GM12874 (cell line): ENCODE data around the gene RERE.

Source experiments
- TF ChIP-seq, protein P1 (sequence below): IDR thresholded peaks from 2 replicates; pipeline ENCODE4 v1.5.1; 2011; ENCODE audit warnings: low read depth, mild to moderate bottlenecking, control low read depth, low read length, moderate library complexity; ENCODE audit not compliant: insufficient read depth

The RERE gene

DNA sequence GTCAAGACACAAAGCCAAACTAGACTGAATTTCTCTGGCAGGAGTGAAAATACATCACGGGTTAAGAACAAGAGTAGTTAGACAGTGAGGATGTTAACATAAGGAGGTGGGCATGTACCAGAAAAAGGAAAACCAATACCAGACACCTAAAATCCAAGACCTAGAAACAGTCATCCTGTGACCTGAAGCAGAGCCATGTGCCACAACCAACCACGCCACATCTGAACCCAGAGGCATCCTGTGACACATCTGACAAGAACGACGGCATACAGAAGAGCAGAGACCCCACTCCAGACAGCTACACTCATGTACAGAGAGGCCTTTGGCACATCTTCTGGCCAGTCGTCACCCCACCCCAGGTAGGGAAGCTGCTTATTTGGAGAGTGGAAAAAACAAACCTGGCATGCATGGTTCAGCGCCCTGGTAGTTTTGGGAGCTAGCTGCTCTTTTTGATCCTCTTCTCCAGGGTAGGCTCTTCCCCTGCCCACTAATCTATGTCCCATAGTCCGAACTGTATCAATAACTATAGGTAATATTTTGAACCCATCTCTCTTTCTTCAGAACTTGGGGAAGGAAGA is 427.4 kb downstream of the RERE start:
- TF ChIP-seq, protein P1, sequence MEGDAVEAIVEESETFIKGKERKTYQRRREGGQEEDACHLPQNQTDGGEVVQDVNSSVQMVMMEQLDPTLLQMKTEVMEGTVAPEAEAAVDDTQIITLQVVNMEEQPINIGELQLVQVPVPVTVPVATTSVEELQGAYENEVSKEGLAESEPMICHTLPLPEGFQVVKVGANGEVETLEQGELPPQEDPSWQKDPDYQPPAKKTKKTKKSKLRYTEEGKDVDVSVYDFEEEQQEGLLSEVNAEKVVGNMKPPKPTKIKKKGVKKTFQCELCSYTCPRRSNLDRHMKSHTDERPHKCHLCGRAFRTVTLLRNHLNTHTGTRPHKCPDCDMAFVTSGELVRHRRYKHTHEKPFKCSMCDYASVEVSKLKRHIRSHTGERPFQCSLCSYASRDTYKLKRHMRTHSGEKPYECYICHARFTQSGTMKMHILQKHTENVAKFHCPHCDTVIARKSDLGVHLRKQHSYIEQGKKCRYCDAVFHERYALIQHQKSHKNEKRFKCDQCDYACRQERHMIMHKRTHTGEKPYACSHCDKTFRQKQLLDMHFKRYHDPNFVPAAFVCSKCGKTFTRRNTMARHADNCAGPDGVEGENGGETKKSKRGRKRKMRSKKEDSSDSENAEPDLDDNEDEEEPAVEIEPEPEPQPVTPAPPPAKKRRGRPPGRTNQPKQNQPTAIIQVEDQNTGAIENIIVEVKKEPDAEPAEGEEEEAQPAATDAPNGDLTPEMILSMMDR = no peak

DNA sequence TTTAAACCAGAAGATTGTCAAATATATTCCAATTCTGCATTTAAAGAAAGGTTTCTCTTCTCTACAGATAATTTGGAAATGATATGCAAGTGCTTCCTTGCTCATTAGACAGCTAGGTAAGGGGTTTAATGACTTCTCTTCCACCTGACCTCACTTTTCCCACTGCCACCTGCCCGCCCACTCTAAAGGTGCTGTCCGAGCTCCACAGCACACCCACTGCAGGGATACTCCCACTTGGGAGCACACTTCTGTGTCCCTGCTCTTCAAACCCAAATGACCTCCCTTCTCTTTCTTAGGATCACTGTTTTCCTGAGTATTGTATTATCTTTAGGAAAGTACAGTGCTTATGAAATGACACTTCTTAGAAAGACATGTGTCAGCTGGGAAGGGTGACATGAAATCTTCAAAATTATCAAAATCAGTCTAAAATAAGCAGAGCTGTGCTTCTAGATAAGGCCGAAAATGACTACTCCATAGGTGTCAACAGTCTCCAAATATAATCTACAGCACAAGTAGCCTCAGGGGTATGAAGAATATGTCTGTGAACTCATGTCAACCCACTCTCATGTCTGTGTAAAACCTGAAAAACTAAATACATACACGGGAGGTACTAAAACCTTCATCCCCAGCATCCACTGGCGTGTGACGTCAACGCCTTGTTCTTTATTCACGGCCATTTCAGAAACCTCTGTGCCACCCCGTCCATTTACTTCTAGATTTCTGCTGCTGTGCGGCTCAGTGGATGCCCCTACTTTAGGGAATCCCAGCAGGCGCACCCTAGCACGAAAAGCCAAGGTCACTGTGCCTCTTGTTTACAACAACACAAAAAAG is 428.5 kb downstream of the RERE start:
- TF ChIP-seq, protein P1 = no peak

DNA sequence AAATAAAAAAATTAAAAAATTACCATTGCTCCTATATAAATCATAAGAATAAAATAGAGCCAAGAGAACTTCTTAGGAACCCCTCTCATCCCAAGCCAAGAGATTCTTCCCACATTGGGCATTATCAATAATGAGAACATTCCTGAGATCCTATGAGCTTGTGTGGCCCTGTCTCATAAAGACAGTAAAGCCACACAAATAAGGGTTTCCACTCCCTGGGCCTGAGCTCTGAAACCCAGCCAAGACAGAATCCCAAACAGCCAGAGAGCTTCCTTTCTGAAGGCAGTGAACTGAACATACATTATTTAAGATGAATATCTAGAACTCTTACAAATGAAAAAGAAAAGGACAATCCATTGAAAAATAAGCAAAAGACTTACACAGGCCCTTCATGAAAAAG is 431.2 kb downstream of the RERE start:
- TF ChIP-seq, protein P1 = no peak

DNA sequence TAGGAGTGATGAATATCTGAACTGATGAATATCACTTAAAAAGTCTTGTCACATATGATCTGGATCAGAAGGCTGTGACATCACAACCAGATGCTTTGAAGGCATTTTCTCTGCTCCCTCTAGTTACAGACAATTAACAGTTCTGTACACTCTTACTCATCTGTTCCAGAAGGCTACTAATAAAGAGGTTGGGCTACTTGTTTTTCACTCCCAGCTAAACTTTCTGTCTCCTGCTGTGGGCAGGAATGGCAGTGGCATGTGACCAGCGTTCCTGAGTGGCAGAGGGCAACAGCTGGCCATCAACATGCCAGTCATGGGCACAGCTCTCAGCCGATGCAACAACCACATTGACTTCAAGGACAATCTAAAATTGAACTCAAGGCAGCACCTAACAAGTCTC is 432.9 kb downstream of the RERE start:
- TF ChIP-seq, protein P1 = no peak

DNA sequence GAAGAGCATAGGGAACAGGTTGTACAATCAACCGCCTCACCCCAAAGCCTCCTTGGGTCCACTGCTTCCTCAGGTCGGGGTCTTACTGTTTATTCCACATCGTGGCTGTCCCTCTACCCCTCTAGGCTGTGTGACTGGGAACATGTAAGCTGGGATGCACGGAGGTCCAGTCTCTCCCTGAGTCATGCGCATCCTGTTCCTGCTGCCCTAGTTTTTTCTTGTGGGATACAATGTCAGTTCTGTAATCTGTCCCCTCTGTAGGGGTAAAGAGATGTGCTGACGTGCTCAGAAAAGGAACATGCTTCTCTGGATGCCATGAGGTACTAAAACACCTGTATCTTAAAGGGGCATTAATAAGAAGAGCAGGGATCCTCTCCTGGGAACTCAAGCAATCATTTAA is 433.4 kb downstream of the RERE start:
- TF ChIP-seq, protein P1 = no peak

DNA sequence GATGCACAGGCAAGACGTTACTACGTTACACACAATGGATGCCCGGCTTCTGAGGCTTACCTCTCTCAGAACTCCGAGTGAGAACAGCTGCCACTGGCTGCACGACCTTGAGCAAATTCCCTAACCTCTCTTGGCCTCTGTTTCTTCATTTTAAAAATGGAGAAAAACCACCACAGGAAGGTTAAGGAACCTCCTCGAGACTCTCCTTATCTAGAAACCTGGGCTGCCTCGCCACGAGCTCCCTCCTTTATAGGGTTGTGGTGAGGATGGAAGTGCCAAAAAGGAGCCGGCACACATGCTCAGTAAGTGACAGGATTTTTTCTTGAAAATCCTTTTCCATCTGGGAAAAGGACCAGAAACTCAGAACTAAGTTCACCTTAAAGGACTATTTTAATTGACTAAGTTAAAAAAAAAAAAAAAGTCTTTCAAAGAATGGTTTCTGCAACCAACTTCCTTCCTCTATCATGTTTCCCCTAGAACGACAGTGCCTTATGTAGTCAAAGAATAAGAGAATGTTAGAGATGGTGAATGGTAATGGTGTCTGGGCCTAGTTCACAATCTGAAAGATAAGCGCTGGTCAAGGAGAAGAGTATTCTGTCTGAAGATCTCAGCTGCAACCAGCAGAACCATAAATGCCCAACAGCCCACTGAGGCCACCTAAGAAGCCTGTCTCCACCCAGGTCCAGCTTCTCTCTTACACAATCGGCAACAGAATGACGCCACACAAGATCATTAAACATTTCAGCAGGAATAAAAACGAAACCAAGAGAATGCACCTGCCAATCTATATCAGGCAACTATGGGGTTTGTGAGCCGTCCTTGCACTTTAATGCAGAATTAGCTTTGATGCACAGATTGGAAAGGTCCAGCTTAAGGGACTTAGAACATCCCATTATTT is 434.6 kb downstream of the RERE start:
- TF ChIP-seq, protein P1 = no peak

DNA sequence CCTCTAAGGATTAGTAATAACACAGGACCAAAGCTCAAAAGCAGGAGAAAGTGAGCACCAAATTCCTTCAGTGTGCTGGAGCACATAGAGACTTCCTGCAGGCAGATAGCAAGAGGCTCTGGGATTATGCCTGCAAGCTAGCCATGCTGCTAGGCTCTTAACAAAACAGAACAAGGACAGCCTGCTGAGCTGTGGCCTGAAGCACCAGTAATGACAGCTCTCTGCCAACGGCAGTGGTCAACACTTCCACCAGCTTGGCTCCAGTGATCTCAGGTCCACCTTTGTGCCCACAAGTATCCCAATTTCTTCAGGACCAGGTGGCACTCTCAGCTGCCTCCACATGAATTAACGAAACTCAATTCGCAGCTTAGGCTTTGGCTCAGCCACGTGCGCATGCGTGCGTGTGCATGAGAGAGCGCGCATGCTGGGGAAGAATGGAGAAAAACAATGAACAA is 435.4 kb downstream of the RERE start:
- TF ChIP-seq, protein P1 = no peak
